UCSD-AML1 (cell line): Measurements from ENCODE around the gene MAL.

Source experiments
- DNase-seq: peaks from one replicate; lab custom pipeline; 2025; ENCODE audit not compliant: unreplicated experiment; lab: John Stamatoyannopoulos, UW

MAL gene

DNA sequence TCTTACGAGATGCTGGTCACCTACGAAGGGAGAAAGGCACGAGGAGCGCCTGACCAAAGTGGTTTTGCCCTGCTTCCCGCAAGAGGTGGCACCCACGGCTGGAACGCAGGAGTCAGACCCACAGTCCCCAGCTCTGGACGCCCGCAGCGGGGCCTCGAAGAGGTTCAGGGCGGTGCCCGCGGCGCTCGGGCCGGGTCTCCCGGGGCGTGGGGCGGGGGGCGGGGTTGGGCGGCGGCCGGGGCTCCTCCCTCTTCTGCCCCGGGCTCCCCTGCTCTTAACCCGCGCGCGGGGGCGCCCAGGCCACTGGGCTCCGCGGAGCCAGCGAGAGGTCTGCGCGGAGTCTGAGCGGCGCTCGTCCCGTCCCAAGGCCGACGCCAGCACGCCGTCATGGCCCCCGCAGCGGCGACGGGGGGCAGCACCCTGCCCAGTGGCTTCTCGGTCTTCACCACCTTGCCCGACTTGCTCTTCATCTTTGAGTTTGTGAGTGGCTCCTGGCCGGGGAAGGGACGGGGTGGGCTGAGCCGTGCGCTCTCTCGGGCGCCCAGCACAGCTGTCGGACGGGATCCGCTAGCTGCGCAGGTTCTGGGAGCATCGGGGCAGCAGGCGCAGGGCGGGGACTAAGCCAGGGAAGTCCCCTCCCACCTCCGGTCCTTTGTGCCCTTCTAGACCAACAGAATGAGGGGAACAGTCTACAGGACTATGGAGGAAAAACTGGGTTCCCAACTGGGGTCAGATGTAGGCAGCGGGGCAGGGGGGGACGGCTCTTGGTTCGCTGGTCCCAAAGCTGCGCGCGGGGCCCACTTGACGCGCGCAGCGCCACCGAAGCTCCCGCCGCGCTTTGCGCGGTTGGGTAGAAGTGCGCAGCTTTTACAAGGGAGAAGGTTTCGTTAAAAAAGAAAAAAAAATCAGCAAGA, at the start of gene MAL:
TSS of gene MAL (plus strand) at position 303 of the 914 bp plus-strand sequence. CDS start at position 388, 85 bp downstream.
- no peak for DNase-seq

DNA sequence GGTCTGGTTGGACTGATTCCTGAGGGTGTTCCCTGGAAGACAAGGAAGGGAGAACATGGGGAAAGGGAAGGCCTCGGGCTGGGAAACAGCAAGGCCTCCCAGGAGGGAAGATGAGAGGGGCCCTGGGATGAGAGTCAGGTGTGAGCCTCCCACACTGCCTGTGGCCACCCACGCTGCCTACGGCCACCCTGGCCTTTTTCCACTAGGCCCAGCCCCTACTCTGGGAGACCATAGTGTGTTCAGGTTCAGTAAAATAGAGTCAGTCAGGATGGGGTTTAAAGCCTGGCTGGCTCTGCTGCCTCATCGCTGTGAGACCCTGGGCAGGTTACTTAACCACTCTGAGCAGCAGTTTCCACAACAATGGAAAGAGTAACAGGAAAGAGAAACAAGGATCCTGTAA, 47.7 kb upstream of the MAL start:
- DNase-seq, result no peak

DNA sequence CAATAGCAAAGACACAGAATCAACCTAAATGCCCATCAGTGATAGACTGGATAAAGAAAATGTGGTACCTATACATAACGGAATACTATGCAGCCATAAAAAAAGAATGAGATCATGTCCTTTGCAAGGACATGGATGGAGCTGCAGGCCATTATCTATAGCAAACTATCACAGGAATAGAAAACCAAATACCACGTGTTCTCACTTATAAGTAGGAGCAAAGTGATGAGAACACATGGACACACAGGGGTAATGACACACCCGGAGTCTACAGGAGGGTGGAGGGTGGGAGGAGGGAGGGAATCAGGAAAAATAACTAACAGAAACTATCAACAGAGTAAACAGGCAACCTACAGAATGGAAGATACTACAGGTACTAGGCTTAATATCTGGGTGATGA, 46.6 kb upstream of the MAL start:
- DNase-seq, result no peak

DNA sequence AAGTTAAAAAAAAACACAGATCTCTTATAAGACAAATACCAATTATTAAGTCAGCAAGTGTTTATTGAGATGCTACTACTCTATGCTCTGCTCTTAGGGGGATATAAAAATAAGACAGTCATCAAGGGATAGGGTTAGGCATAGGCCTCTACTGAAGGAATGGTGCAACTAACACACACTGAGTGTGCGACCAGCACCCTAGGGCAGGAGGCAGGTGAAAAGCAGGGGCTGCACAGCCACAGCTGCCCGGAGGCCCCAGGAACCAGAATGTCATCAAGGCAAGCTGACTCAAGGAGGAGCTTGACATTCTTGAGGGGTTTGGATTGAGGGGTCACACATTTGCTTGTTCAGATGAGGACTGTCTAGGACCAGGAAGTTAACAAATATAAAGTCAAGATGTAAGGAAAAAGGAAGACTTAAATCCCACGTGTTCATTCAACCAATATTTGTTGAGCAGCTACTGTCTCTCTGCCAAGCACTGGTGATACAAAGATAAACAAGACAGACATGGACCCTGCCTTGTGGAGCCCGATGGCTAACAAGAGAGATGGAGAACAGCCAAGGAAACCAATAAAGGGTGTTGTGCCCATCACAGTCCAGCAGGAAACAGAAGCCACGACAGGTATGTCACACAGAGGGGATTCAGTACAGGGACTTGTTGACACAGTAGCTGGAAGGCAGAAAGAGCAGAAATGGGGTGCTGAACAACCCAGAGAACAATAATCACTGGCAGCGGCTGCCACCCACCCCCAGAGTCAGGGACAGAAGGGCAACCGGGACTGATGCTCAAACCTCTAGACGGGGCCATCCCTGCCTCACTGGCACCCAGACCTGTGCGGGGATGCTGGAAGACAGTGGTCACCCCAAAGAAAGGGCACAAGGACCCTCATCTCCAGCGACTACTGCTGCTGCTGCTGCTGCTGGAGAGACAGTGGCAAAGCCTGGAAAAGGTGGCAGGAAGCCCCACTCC, 45.8 kb upstream of the MAL start:
- DNase-seq, result no peak

DNA sequence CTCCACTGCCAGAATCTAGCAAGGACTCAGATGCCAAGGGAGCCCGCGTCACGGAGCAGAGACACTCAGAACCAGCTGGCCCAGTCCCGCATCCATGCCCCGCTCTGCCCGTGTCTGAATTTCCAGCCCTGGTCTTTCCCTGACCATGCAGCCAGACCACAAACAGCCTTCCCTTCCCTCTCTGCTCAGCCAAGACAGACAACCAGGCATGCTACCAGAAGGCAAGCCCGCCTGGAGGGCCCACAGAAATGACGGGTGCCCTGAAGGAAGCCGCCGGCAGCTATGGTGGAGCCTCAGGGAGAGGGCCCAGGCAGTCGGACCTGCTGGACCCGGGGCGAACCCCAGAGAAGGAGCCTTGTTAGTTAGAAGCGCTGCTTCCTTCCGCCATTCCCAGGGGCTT, 45.1 kb upstream of the MAL start:
- no peak for DNase-seq

DNA sequence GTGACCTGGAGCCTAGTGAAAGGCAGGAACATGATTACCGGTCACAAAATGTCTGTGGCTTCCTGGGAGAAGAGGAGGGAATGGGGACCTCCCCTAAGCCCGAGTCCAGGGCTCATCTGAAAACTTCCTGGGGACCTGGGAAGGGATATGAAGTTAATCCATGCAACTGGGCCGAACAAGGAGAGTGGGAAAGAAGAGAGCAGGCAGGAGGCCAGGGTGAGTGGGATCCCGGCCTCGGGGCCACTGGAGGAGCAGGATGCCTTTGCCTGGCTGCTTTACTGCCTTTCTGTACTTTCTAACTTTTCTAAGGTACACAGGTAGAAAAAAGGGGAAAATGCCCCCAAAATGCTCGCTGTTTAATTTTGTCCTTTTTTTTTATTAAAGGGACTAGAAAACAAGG, 43.4 kb upstream of the MAL start:
- no peak for DNase-seq

DNA sequence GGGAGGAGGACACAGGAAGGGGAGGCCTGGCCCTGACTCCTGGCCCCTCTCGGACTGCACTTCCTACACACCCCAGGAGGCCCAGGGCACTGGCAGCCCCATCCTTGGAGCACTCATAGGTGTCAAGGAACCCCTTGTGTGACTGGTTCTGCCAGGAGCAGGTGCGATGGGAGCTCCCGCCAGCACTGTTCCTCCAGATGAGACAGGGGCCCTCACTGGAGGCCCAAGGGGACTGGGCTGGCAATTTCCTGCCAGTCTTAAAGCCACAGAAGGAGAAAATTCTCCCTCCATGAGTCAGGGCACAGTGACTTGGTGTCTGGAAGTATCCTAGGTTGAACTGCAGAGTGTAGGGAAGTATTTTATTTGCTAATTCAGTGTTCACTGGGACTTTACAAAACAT, 42.8 kb upstream of the MAL start:
- no peak for DNase-seq

DNA sequence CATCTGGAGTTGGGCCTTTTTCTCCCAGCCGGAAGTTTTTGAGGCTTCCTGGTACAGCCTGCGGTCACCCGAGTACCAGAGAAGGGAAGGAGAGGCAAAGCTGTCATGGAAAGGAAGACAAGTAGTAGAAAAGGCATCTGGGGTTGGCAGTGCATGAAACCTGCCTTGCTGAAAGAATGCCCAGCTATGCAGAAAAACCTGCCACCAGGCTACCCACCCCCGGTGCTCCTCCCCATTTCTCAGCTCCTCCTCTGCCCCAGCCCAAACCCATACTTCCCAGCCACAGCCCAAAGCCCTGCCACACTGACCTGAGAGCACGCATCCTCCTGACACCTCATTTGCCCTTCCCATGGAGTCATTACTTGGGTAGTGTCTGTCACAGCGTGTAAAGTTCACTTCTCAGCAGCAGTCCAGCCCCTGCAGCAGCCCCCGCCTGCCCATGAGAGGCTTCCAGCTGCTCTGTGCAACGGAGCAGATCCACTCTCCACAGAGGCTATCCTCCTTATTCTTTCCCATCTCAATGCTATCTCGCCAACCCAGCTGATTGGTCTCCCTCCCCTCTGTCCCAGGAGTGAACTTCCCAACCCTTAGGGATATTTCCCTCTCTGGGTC, 40.4 kb upstream of the MAL start:
- DNase-seq, result no peak

DNA sequence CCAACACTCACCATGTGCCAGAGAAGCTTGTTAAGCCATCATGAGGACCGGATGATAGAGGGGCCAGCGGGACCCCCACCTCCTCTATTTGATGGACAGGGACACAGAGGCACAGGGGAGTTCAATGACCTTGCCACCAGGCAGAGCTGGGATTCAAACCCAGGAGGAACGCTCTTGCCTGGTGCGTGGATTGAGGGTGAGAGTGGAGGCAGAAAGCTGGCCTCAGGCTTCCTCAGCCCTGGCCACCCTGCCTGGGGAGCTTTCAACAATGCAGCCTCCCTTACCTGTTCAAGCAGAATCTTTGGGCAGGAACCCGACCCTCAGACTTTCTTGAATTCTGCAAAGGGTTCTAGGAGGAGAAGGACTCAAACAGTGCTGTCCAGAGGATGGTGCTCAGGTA, 39.9 kb upstream of the MAL start:
- DNase-seq, result no peak

DNA sequence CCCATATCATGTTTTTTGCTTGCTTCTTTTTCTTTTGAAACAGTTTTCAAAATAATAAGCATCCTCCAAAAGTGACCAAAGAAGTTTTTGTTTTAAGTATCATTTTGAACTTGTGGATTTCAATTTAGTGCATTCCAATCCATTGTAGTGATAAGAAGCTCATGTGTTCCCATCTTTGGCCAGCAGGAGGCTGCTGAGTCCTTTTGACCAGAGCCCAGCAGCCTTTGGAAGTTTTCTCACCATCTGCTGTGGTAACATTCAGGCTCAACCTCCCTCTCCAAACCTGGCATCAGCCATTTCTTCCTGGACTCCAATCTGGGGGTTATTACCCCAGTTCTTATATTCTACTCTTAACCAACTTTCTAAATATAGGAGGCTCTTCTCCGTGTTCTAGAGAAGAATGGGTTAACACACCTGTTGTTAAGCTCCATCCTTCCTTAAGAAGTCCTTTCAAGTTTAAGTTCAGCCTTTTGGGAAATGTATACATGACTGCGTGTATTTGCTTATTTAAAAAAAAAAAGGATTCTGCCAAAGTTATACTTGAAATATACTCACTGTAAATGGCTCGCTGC, 39.0 kb upstream of the MAL start:
- peak; percentile 34 for DNase-seq

DNA sequence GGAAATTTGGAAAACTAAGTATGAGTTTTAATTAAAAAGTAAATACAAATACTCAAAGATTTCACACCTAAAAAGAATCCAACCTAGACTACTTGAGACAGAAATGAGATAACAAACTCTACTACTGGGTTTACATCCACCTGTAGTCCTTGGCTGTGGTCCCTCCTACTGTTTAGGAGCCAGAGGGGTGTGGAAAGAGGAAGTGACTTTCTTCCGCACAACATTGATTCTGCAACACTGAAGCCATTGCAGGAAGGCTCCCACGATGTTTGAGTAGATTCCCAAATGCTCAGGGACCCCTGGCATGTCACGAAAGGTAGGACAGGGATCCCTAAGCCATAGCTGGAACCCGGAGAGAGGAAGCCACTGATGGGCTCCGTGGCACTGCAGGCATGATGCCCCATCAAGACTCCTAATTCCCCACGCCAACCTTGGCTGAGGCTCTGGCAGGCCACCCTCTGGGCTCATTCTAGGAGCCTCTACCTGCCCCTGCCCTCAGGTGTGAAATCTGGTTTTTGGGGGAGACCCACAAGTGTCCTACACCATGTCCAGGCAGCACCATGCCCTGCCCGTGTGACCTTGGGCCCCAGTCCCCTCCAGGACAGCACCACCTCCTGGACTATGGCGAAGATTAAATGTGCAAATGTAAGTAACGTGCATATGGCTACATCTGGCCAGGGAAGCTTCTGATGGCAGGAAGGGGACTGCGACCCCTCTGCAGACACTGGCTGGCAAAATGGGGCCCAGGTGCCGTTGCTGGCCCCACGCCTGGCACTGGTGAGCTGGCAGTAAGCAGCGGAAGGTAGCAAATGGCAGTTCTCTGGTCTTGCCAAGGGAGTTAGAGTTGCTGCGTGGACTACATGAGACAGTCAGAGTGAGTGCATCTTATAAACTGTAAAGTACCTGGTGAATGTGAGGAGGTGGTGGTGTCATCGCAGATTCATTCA, 38.2 kb upstream of the MAL start:
- DNase-seq, result no peak

DNA sequence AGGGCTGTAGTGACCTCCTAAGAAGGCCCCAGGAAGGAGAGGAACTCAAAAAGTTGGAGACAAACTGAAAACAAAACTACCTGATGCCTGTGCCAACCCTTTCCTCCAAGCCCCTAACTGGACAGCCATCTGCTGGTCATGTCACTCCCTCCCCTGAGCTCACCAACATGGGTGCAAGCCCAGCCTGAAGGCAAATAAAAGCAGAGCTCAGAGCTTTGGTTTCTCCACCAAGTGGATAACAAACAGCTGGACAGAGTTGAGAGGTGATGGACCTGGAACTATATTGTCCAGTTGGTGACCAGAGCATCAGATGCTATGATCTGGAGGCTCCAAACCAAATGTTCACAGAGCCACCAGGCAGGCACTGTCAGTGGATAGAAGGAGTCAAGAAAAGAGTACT, 34.6 kb upstream of the MAL start:
- DNase-seq, result no peak

DNA sequence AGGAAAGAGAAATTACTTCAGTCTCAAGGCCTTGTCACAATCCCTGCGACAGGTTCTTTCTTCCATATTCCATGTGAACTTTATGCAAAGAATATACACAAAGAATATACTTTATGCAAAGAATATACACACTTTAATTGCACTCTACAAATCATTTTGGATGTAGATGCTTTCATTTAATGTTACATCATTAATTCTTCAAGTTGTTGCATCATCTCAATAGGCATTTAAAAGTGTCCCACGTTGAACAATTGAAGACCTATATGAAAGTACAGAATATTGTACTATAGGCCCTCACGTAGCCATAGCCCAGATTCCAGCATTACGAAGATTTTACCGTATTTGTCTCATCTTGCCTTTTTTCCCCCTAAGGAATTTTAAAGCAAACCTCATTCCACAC, 33.1 kb upstream of the MAL start:
- DNase-seq, result no peak

DNA sequence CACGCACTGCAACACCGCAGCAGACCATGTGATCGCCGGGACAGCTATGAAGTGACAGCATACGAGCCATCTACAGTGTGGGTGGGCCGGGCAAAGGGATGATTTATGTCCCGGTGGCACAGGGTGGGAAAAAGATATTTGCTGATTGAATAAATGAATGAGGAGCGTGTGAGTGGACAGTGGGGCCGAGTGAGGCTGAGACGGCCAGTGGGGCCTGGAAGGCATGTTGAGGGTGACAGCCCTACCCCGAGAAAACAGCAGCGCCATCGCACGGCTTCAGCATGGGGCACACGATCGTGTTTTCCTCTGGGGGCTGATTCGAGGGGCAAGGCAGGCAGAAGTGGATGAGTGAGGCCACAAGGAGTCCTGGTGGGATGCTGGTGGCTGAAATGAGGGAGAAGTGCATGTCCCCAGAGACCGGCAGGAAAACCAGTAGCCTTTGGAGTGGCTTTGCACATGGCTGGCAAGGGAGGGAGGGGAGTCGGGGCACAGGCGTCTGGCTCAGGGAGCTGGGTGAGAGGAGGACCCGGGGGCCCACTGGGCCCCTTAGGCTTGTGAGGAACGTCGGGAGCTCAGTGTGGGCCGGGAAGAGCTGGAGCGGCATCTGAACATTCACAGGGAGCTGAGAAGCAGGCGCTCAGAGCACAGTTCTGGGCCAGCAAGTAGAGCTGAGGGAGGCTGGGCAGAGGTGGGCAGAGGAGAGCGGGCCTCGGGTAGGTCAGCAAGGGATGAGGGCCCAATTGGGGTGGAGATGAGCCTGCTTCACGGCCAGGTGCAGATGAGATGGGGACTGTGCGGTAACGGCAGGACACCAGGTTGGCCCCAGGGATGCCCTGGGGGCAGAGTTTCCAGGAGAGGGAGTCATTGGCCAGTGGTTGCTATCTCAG, 32.1 kb upstream of the MAL start:
- no peak for DNase-seq

DNA sequence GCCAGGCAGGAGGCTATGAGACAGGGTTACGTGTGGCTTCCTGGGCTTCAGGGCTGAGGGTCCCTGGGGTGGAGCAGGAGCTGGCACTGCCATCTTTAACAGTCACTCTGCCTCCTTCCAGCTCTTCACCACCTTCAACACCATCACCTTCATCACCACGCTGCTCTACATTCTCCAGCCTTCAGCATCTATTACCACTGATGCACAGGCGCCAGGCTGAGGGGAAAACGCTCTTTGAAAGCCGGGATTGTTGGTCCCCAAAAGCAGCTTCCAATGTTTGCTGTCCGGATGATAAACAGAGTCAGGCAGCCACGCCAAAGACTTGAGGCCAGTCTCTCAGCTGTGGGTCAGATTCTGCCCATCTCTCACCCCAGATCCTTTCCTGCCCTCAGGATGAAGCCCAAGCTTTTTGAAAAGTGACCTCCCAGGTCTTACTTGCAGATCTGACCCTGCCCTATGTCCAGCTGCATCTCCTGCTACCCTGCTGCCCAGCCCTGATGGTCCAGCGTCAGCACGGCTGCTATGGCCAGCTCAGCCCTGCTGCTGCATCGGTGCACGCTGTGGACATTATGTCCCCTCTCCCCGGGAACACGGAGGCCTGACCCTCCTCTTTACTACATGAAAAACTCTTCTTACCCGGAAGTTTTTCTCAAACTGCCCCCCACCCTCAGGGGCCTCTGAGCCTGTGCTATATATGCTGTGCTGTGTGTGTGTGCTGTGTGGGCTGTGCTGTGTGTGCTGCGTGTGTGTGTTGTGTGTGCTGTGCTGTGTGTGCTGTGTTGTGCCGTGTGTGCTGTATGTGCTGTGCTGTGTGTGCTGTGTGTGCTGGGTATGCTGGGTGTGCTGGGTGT, 31.2 kb upstream of the MAL start:
- no peak for DNase-seq

DNA sequence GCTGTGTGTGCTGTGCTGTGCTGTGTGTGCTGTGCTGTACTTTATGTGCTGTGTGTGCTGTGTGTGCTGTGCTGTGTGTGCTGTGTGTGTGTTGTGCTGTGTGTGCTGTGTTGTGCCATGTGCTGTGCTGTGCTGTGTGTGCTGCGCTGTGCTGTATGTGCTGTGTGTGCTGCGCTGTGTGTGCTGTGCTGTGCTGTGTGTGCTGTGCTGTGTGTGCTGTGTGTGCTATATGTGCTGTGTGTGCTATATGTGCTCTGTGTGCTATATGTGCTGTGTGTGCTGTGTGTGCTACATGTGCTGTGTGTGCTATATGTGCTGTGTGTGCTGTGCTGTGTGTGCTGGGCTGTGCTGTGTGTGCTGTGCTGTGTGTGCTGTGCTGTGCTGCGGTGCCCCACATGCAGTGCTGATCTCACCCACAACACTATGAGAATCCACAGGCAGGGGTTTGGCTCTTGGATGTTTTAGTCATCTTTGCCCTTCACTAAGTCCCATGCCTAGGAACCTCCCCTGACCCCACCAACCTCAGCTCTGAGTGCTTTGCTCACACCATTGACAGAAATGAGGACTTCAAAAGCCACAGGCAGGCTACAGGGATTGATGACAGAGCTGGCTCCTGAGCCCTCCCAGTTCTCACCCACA, 30.5 kb upstream of the MAL start:
- no peak for DNase-seq

DNA sequence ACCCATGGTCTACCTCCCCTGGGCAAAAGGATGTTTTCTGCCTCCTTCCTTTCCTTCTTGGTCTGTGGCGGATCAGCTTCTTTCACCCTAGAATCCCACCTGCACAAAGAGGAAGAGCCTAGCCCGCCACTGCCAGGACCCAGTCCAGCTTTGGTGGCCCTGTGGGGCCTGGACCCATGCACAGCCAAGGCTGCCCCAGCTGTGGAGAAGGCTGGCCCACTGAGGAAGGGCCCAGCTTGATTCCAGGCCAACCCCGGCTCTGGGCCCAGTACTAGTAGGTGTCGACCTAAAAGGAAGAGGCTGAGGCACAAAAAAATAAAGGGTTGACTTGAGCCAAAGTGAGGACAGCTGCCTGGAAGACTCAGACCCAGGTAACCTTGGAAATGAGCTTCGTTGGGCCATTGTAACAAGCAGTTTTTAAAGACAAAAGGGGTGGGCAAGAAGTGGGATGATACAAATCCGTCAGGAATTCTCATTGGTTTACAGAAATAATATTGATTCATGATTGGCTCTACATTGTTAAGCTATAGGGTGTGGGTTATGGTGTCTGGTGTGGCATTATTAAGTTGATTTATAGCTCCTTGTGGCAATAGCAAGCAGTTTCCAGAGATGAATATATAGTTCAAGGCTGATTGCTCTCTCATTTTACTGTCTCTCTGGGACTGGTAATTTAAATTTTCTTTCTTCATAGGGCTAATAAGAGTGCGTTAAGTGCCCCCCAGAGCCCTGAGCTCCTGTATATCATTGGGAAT, 29.8 kb upstream of the MAL start:
- no peak for DNase-seq
